ENCODE measurements around the gene CLASRP. TPM values are rescaled to one million over a fixed set of nuclear protein-coding genes. Genes with fewer than 3 reads are reported as not detected.
A peak's percentile ranks its signal among the peaks of the same experiment; 100 is the strongest.

Gene CLASRP
- total RNA-seq, 2 experiments from 2014 or later, result 84.3 to 88.0 TPM

DNA sequence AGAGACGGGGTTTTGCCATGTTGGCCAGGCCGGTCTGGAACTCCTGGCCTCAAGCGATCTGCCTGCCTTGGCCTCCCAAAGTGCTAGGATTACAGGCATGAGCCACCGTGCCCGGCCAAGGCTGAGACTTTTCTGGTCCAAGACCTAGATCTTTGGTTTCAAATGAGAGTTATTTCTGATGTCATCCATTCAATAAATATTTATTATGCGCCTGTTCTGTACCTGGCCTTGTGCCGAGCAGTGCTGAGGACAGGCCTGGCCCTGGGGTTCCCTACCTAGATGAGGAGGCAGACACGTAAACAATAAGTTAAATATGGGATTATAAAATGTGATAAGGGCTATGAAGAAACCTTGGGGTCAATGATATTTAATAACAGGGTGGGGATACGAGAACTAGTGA, 33.1 kb upstream of the CLASRP start:
- CTCF ChIA-PET, result no interaction called here
- Mint-ChIP-seq H3K4me3 (no peak overlapping the region), H3K27ac (no peak overlapping the region), H3K27me3 (no peaks in the 10 kb centered on the region), H3K9me3 (no peaks in the 10 kb centered on the region), H3K4me1 (peaks cover 21% of the 10 kb centered on the region), H3K36me3 (ENCODE audit: low read depth) (peaks cover 16% of the 10 kb centered on the region)
- no peak for DNase-seq
- POLR2A ChIA-PET, result interaction anchor here (2.1 kb wide), 1 partner anchor 33 kb away, joined by 8 read pairs; the partner anchor contains the start of gene CLASRP

DNA sequence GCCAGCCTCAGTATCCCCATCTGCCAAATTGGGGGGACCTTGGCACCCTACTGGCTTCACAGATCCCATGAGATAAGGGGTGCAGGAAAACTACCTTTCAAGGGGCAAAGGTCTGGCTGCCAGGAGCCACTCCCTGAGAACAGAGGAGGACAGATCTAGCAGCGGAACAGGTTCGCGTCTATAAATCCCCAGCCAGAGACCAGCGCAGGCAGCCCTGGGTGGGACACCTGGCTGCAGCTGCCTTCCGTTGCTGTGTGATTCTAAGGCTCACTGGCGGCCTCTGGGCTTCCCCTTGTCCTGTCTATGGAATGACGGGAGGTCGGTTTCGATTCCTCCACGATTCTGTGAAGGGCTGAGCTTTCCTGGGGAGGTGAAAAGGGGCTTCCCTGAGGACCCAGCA, 30.3 kb upstream of the CLASRP start:
- H3K36me3 Mint-ChIP-seq (ENCODE audit: low read depth), result peaks cover 17% of the 10 kb centered on the region
- H3K4me3 Mint-ChIP-seq, result no peak overlapping the region
- H3K9me3 Mint-ChIP-seq, result no peaks in the 10 kb centered on the region
- ChIA-PET CTCF (no interaction called here), POLR2A (interaction anchor here (1.0 kb wide), 1 partner anchor 13 kb away, joined by 3 read pairs; no protein-coding TSS in a partner anchor)
- peaks cover 7% of the 10 kb centered on the region for H3K4me1 Mint-ChIP-seq
- no peaks in the 10 kb centered on the region for H3K27me3 Mint-ChIP-seq
- H3K27ac Mint-ChIP-seq, result no peak overlapping the region
- no peak for DNase-seq

DNA sequence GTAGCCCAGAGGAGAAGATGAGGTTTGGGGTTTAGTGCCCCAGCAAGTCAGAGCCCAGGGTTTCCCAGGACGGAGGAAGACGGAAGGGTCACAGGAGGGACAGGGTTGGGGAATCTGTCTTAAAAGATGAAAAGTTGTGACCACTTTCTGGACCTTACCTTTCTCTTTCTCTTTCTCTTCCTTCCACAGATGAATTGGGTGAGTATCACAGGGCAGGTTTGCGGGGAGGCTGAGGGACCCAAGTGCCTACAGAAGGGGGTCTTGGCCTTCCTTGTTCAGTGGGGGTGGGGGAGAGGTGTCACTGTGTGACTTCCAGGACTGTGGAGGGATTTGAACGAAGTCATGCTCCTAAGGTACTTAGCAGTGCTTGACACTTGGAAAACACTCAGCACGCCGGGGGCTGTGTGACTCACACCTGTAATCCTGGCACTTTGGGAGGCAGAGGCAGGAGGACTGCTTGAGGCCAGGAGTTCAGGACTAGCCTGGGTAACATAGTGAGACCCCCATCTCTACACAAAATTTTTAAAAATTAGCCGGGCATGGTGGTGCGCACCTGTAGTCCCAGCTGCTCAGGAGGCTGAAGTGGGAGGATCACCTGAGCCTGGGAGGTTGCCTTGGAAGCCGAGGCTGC, 29.1 kb upstream of the CLASRP start:
- Mint-ChIP-seq H3K27me3 (no peaks in the 10 kb centered on the region), H3K4me1 (peaks cover 7% of the 10 kb centered on the region), H3K9me3 (no peaks in the 10 kb centered on the region), H3K4me3 (no peak overlapping the region), H3K36me3 (ENCODE audit: low read depth) (peaks cover 25% of the 10 kb centered on the region), H3K27ac (peak overlapping the region; percentile 16)
- POLR2A ChIA-PET, result no interaction called here
- CTCF ChIA-PET, result no interaction called here
- DNase-seq, result no peak

DNA sequence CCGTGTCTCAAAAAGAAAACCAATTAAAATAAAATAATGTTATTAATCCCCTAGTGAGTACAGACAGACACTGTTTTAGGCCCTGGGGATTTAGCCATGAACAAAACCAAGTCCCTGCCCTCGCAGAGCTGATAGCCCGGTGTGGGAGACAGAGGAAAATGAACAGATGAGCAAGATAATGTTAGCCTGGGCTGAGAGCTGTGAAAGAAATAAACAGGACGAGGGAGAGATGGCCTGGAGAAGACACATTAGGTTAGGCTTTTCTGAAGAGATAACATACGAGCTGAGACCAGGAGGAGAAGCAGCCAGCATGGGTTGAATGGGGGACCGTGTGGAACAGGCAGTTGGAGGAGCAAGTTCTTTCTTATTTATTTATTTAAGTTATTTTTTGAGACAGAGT, 28.5 kb upstream of the CLASRP start:
- H3K36me3 Mint-ChIP-seq (ENCODE audit: low read depth), result peaks cover 25% of the 10 kb centered on the region
- no peaks in the 10 kb centered on the region for H3K9me3 Mint-ChIP-seq
- H3K27me3 Mint-ChIP-seq, result no peaks in the 10 kb centered on the region
- no peak overlapping the region for H3K4me3 Mint-ChIP-seq
- no peak for DNase-seq
- CTCF ChIA-PET, result no interaction called here
- POLR2A ChIA-PET, result no interaction called here
- peaks cover 7% of the 10 kb centered on the region for H3K4me1 Mint-ChIP-seq
- H3K27ac Mint-ChIP-seq, result no peak overlapping the region

DNA sequence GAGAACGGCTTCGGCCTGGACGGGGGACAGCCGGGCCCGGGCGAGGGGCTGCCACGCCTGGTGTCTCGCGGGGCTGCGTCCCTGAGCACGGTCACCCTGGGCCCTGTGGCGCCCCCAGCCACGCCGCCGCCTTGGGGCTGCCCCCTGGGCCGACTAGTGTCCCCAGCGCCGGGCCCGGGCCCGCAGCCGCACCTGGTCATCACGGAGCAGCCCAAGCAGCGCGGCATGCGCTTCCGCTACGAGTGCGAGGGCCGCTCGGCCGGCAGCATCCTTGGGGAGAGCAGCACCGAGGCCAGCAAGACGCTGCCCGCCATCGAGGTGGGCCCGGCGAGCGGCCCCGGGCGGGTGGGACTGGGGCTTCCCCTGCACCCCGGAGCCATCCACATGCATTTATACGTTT, 26.9 kb upstream of the CLASRP start:
- H3K4me1 Mint-ChIP-seq, result peaks cover 14% of the 10 kb centered on the region
- CTCF ChIA-PET, result no interaction called here
- no peak overlapping the region for H3K27ac Mint-ChIP-seq
- DNase-seq, result no peak
- H3K27me3 Mint-ChIP-seq, result no peaks in the 10 kb centered on the region
- no peak overlapping the region for H3K4me3 Mint-ChIP-seq
- no peaks in the 10 kb centered on the region for H3K9me3 Mint-ChIP-seq
- H3K36me3 Mint-ChIP-seq (ENCODE audit: low read depth), result peaks cover 17% of the 10 kb centered on the region
- POLR2A ChIA-PET, result no interaction called here

DNA sequence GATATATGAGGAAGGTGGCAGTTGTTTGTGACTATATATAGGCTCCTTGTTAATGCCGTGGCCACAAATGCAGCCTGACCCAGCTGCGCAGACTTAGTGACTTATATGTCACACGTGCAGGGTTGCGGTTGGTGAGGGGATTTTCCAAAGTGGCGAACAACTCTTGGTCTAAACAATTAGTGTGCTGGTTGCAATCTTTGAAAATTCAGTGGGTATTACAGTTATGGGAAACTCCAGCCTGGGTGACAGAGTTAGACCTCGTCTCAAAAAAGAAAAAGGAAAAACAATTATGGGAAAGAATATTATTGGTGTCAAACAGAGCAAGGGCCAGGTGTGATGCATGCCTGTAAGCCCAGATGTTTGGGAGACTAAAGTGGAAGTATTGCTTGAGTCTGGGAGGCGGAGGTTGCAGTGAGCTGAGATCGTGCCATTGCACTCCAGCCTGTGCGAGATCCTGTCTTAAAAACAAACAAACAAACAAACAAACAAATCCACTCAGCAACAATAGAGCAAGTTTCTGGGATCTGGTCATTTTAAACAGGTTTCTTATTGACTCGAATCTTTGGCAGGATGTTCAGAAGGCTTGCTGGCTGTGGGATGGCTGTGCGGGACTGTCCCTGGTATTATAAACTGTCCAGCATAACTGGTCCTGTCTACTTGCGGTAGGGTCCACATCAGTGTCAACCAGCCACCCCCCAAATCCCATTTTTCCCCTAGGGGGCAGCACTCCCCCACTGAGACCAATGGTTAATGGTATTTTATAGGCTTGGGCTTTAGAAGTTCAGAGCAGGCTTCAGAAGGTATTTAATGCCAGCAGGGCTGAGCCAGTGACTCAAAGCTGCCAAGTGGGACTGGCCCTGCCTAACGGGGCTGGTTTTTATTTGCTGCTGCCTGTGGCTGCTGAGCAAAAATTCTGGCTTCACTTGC, 22.2 kb upstream of the CLASRP start:
- H3K4me1 Mint-ChIP-seq, result peaks cover 14% of the 10 kb centered on the region
- DNase-seq, result peak; percentile 83
- H3K4me3 Mint-ChIP-seq, result peak overlapping the region; percentile 35
- no peaks in the 10 kb centered on the region for H3K9me3 Mint-ChIP-seq
- ChIA-PET POLR2A (interaction anchor here (0.9 to 2.3 kb wide), 5 partner anchors 15 to 76 kb away, joined by 3 to 15 read pairs (median 4); partner anchors contain the start of genes CLASRP and PPP1R37), CTCF (interaction anchor here (0.7 kb wide), 4 partner anchors 23 to 121 kb away, joined by 3 to 6 read pairs (median 4); partner anchors contain the start of gene PPP1R37)
- H3K27me3 Mint-ChIP-seq, result no peaks in the 10 kb centered on the region
- peaks cover 19% of the 10 kb centered on the region for H3K36me3 Mint-ChIP-seq (ENCODE audit: low read depth)
- H3K27ac Mint-ChIP-seq, result peak overlapping the region; percentile 84

DNA sequence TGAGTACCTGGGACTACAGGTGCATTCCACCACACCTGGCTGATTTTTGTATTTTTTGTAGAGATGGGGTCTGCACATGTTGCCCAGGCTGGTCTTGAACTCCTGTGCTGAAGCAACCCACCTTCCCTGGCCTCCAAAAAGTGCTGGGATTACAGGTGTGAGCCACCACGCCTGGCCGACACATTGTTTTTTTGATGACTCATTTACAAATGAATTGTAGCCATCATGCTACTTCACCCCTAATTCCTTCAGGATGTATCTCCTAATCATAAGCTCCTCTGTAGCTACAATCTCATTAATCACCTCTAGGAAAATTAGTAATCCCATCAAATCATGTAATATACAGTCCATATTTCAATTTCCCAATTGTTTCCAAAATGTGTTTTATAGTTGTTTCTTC, 19.7 kb upstream of the CLASRP start:
- DNase-seq, result no peak
- no peak overlapping the region for H3K4me3 Mint-ChIP-seq
- H3K9me3 Mint-ChIP-seq, result no peaks in the 10 kb centered on the region
- ChIA-PET CTCF (interaction anchor here (1.2 kb wide), 1 partner anchor 40 kb away, joined by 3 read pairs; no protein-coding TSS in a partner anchor), POLR2A (interaction anchor here (1.7 kb wide), 1 partner anchor 18 kb away, joined by 5 read pairs; the partner anchor contains the start of gene RELB)
- peaks cover 14% of the 10 kb centered on the region for H3K4me1 Mint-ChIP-seq
- peaks cover 13% of the 10 kb centered on the region for H3K36me3 Mint-ChIP-seq (ENCODE audit: low read depth)
- no peak overlapping the region for H3K27ac Mint-ChIP-seq
- no peaks in the 10 kb centered on the region for H3K27me3 Mint-ChIP-seq

DNA sequence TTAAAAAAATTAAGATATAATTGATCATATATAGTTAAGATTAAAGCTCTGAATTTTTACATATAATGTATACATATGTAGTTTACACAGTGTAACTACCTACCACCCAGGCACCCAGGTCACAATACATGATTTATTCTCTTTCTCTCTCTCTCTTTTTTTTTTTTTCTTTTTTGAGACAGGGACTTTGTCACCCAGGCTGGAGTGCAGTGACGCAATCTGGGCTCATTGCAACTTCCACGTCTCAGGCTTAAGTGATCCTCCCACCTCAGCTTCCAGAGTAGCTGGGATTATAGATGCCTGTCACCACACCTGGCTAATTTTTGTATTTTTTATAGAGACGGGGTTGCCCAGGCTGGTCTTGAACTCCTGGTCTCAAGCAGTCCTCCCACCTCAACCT, 18.8 kb upstream of the CLASRP start:
- peaks cover 14% of the 10 kb centered on the region for H3K4me1 Mint-ChIP-seq
- H3K9me3 Mint-ChIP-seq, result no peaks in the 10 kb centered on the region
- ChIA-PET CTCF (interaction anchor here (1.2 kb wide), 1 partner anchor 39 kb away, joined by 3 read pairs; no protein-coding TSS in a partner anchor), POLR2A (interaction anchor here (1.0 kb wide), 1 partner anchor 20 kb away, joined by 5 read pairs; no protein-coding TSS in a partner anchor)
- DNase-seq, result no peak
- H3K27me3 Mint-ChIP-seq, result no peaks in the 10 kb centered on the region
- H3K4me3 Mint-ChIP-seq, result no peak overlapping the region
- H3K36me3 Mint-ChIP-seq (ENCODE audit: low read depth), result peaks cover 13% of the 10 kb centered on the region
- no peak overlapping the region for H3K27ac Mint-ChIP-seq

DNA sequence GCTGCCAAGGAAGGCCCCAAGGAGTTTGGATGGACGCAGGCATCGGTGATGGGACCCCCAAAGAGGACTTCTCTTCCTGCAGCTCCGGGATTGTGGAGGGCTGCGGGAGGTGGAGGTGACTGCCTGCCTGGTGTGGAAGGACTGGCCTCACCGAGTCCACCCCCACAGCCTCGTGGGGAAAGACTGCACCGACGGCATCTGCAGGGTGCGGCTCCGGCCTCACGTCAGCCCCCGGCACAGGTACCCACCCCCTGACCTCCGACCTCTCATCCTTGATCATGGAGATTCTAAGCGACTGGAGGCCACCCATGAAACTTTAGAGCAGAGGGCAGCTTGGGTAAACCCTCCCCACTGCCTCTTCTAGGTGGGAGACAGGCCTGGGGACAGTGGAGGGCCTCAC, 16.9 kb upstream of the CLASRP start:
- ChIA-PET CTCF (interaction anchor here (0.6 to 1.0 kb wide), 2 partner anchors 38 to 337 kb away, joined by 3 to 4 read pairs; no protein-coding TSS in a partner anchor), POLR2A (interaction anchor here (1.5 kb wide), 1 partner anchor 13 kb away, joined by 3 read pairs; no protein-coding TSS in a partner anchor)
- no peak for DNase-seq
- Mint-ChIP-seq H3K27me3 (no peaks in the 10 kb centered on the region), H3K4me1 (peaks cover 2% of the 10 kb centered on the region), H3K27ac (no peak overlapping the region), H3K4me3 (no peak overlapping the region), H3K9me3 (no peaks in the 10 kb centered on the region), H3K36me3 (ENCODE audit: low read depth) (peaks cover 17% of the 10 kb centered on the region)

DNA sequence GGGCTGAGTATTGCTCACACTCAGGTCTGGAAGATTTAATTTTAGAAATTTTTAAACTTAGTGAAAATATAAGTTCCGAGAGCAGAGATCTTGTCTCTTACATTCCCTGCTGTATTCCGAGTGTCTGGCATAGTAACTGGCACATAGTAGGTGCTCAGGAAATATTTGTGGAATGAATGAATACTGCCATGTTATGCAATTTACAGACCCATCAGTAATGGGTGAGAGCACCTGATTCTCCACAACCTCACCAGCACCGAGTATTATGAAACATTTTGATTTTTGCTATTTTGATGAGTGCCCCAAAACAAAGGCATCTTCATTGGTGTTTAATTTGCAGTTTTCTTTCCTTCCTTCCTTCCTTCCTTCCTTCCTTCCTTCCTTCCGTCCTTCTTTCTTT, 15.8 kb upstream of the CLASRP start:
- Mint-ChIP-seq H3K4me3 (no peak overlapping the region), H3K4me1 (no peaks in the 10 kb centered on the region), H3K9me3 (no peaks in the 10 kb centered on the region), H3K27me3 (no peaks in the 10 kb centered on the region), H3K27ac (no peak overlapping the region), H3K36me3 (ENCODE audit: low read depth) (peaks cover 18% of the 10 kb centered on the region)
- ChIA-PET CTCF (no interaction called here), POLR2A (no interaction called here)
- DNase-seq, result no peak

DNA sequence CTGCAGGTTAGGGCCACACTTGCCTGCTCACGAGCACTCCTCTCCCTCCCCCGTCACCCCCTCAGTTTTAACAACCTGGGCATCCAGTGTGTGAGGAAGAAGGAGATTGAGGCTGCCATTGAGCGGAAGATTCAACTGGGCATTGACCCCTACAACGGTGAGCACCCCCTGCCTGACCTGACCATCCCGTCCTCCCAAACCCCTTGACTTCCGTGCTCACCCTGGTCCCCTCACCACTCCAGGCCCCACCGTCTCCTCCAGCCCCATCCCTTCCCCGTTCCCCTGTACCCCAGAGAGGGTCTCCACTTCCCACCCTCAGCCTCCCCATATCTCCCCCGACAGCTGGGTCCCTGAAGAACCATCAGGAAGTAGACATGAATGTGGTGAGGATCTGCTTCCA, 13.6 kb upstream of the CLASRP start:
- no peak overlapping the region for H3K4me3 Mint-ChIP-seq
- no peaks in the 10 kb centered on the region for H3K4me1 Mint-ChIP-seq
- H3K36me3 Mint-ChIP-seq (ENCODE audit: low read depth), result peaks cover 20% of the 10 kb centered on the region
- H3K9me3 Mint-ChIP-seq, result no peaks in the 10 kb centered on the region
- no peak for DNase-seq
- ChIA-PET POLR2A (interaction anchor here (1.6 kb wide), 2 partner anchors 13 to 14 kb away, joined by 4 to 5 read pairs; partner anchors contain the start of gene CLASRP), CTCF (interaction anchor here (0.6 kb wide), 1 partner anchor 1321 kb away, joined by 3 read pairs; no protein-coding TSS in a partner anchor)
- H3K27ac Mint-ChIP-seq, result no peak overlapping the region
- H3K27me3 Mint-ChIP-seq, result no peaks in the 10 kb centered on the region

DNA sequence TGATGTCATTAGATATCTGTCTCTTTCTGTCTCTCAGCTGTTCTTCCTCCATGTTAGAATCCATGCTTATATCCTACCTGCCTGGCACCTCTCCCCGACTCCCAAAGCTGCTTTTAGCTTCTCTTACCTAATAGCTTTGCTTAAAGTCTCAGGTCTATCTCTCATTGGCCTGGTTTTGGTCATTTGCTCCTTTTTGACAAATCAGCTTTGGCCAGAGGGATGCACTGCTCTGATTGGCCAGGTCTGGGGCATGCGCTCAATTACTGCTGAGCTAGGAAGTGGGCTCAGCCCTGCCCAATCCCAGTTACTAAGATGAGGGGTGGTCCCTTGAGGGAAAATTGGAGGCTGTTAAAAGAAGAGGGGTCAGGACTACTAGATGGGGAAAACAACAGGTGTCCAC, 11.5 kb upstream of the CLASRP start:
- H3K36me3 Mint-ChIP-seq (ENCODE audit: low read depth), result peaks cover 32% of the 10 kb centered on the region

DNA sequence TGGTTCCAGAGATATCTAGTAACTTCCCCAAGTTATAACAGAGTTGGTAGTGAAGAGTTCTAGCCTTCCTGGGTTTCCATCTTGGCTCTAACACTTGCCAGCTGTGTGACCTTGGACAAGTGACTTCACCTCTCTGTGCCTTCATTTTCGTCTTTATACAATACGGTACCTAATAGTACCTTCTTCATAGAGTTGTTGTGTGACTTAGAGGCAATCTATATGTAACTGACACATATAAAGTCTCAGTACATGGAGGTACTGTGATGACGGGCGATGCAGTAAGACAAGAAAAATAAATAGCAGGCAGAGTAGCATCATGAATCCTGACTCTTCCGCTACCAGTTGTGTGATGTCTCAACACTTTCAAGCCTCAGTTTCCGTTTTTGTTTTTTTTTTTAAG, 8.0 kb upstream of the CLASRP start:
- H3K4me1 Mint-ChIP-seq, result no peaks in the 10 kb centered on the region
- H3K27me3 Mint-ChIP-seq, result no peaks in the 10 kb centered on the region
- ChIA-PET POLR2A (no interaction called here), CTCF (no interaction called here)
- DNase-seq, result no peak
- H3K4me3 Mint-ChIP-seq, result no peak overlapping the region
- H3K36me3 Mint-ChIP-seq (ENCODE audit: low read depth), result peaks cover 54% of the 10 kb centered on the region
- H3K27ac Mint-ChIP-seq, result no peak overlapping the region
- no peaks in the 10 kb centered on the region for H3K9me3 Mint-ChIP-seq

More for the DNA sequence above, 11.5 kb upstream of the CLASRP start:
- DNase-seq, result no peak
- Mint-ChIP-seq H3K4me3 (no peak overlapping the region), H3K27me3 (no peaks in the 10 kb centered on the region), H3K4me1 (no peaks in the 10 kb centered on the region), H3K27ac (no peak overlapping the region), H3K9me3 (no peaks in the 10 kb centered on the region)
- ChIA-PET POLR2A (interaction anchor here (3.2 kb wide), 1 partner anchor 12 kb away, joined by 19 read pairs; the partner anchor contains the start of gene CLASRP), CTCF (interaction anchor here (1.6 kb wide), 1 partner anchor 32 kb away, joined by 4 read pairs; no protein-coding TSS in a partner anchor)
